Neural cell (in vitro differentiated cells): ENCODE data around the gene RPL7A. TPM values are rescaled to one million over a fixed set of nuclear protein-coding genes. Genes with fewer than 3 reads are reported as not detected.
A peak's percentile ranks its signal among the peaks of the same experiment; 100 is the strongest.

Experiments used
- H2AFZ ChIP-seq: fragments of 200-600, 300-800 bp; sonication (generic), shearing (Covaris generic); 2 replicates; pipeline ENCODE4 v1.6.0; 2014; ENCODE audit warnings: low read depth, mild to moderate bottlenecking, antibody characterized with exemption, low read length, moderate library complexity
- H3F3A ChIP-seq: fragments of 200-600 bp; shearing (Covaris generic); 2 replicates; pipeline ENCODE4 v1.6.1; 2016; ENCODE audit warnings: mild to moderate bottlenecking, moderate library complexity, mixed read lengths, antibody characterized with exemption, low read length; ENCODE audit not compliant: insufficient read depth, poor library complexity, severe bottlenecking
- H3K27ac ChIP-seq: fragments of 200-600, 300-800 bp; sonication (generic), shearing (Covaris generic); 2 replicates; pipeline ENCODE4 v1.5.1; 2014; ENCODE audit warnings: mild to moderate bottlenecking, low read length, moderate library complexity
- H3K27me3 ChIP-seq: fragments of 300-800, 200-600 bp; sonication (generic), shearing (Covaris generic); 2 replicates; pipeline ENCODE4 v1.6.0; 2014; ENCODE audit warnings: mild to moderate bottlenecking, low read depth, low read length, moderate library complexity; ENCODE audit not compliant: insufficient read depth
- H3K36me3 ChIP-seq: fragments of 300-800, 200-600 bp; sonication (generic), shearing (Covaris generic); 2 replicates; pipeline ENCODE4 v1.5.1; 2014; ENCODE audit warnings: mild to moderate bottlenecking, antibody characterized with exemption, low read length, moderate library complexity; ENCODE audit not compliant: insufficient read depth
- H3K4me2 ChIP-seq: fragments of 300-800, 200-600 bp; sonication (generic), shearing (Covaris generic); 2 replicates; pipeline ENCODE4 v1.6.0; 2014; ENCODE audit warnings: mild to moderate bottlenecking, low read length
- H3K4me3 ChIP-seq: fragments of 300-800, 200-600 bp; sonication (generic), shearing (Covaris generic); 2 replicates; pipeline ENCODE4 v1.5.1; 2014; ENCODE audit warnings: mild to moderate bottlenecking, low read length, moderate library complexity
- H3K79me2 ChIP-seq: fragments of 200-600 bp; shearing (Covaris generic); replicated peaks from 2 replicates; pipeline ENCODE4 v1.6.0; 2014; ENCODE audit warnings: mild to moderate bottlenecking, low read length, moderate library complexity; ENCODE audit not compliant: insufficient read depth
- H3K9ac ChIP-seq: fragments of 300-800, 200-600 bp; sonication (generic), shearing (Covaris generic); 2 replicates; pipeline ENCODE4 v1.6.1; 2016; ENCODE audit warnings: mild to moderate bottlenecking, low read length, mixed read lengths
- H3K9me2 ChIP-seq: fragments of 200-600 bp; shearing (Covaris generic); 2 replicates; pipeline ENCODE4 v1.6.1; 2016; ENCODE audit warnings: mild to moderate bottlenecking, low read length, mixed read lengths; ENCODE audit not compliant: insufficient read depth
- H3K9me3 ChIP-seq: fragments of 200-600, 300-800 bp; sonication (generic), shearing (Covaris generic); 2 replicates; pipeline ENCODE4 v1.6.1; 2016; ENCODE audit warnings: mild to moderate bottlenecking, mixed run types, low read length, moderate library complexity, mixed read lengths
- H4K20me1 ChIP-seq: fragments of 200-600 bp; shearing (Covaris generic); 2 replicates; pipeline ENCODE4 v1.6.1; 2016; ENCODE audit warnings: mild to moderate bottlenecking, mixed run types; ENCODE audit not compliant: insufficient read depth
- CTCF ChIP-seq: fragments of 450-650 bp; IDR thresholded peaks from 2 replicates; pipeline ENCODE4 v1.5.1; 2014; ENCODE audit warnings: antibody characterized with exemption, mild to moderate bottlenecking, moderate library complexity; ENCODE audit not compliant: poor library complexity, severe bottlenecking
- EP300 ChIP-seq: fragments of 450-650 bp; conservative IDR thresholded peaks from 2 replicates; pipeline ENCODE4 v1.6.1; 2014; ENCODE audit warnings: antibody characterized with exemption, mild to moderate bottlenecking, moderate library complexity; ENCODE audit not compliant: poor library complexity, severe bottlenecking
- EZH2 ChIP-seq: fragments of 200-600, 300-800 bp; shearing (Covaris generic), sonication (generic); IDR thresholded peaks from 2 replicates; pipeline ENCODE4 v1.6.1; 2014; ENCODE audit warnings: antibody characterized with exemption, low read length, borderline replicate concordance, mild to moderate bottlenecking; ENCODE audit not compliant: insufficient read depth, poor library complexity, severe bottlenecking
- MXI1 ChIP-seq: fragments of 450-650 bp; conservative IDR thresholded peaks from 2 replicates; pipeline ENCODE4 v1.6.1; 2014; ENCODE audit warnings: antibody characterized with exemption, mild to moderate bottlenecking; ENCODE audit not compliant: poor library complexity, severe bottlenecking
- POLR2AphosphoS5 ChIP-seq: IDR thresholded peaks from 2 replicates; pipeline ENCODE4 v1.6.1; 2012
- RAD21 ChIP-seq: fragments of 450-650 bp; conservative IDR thresholded peaks from 2 replicates; pipeline ENCODE4 v1.6.1; 2014; ENCODE audit warnings: antibody characterized with exemption, mild to moderate bottlenecking, moderate library complexity
- REST ChIP-seq: IDR thresholded peaks from 2 replicates; pipeline ENCODE4 v1.6.1; 2012; ENCODE audit warnings: borderline replicate concordance
- SMC3 ChIP-seq: fragments of 450-650 bp; conservative IDR thresholded peaks from 2 replicates; pipeline ENCODE4 v1.6.1; 2014; ENCODE audit warnings: antibody characterized with exemption, mild to moderate bottlenecking, moderate library complexity; ENCODE audit not compliant: poor library complexity
- TAF1 ChIP-seq: IDR thresholded peaks from 2 replicates; pipeline ENCODE4 v1.6.1; 2012; ENCODE audit warnings: low read depth
- polyA plus RNA-seq: library from polyadenylated mRNA; depleted of rRNA; stranded (reverse); fragments of >200 nt; gene quantifications from 2 replicates; pipeline ENCODE4 v1.2.3, GENCODE V29; 2014

RPL7A gene
- polyA plus RNA-seq, 1 donor from 2014 or later: 1,987 TPM

GRCh38 chr9:133374612-133375115, 26.6 kb downstream of the RPL7A start:
- peak overlapping the region; percentile 99 for H3K4me2 ChIP-seq
- no peaks in the 10 kb centered on the region for H3K9me3 ChIP-seq
- H3K9me2 ChIP-seq: no peaks in the 10 kb centered on the region
- H3K27ac ChIP-seq: no peak overlapping the region
- H3K79me2 ChIP-seq: peaks cover 46% of the 10 kb centered on the region
- H3K4me3 ChIP-seq: peak overlapping the region; percentile 91
- H3K9ac ChIP-seq: peak overlapping the region; percentile 84
- TF ChIP-seq EZH2: no peak
- no peak for TF ChIP-seq RAD21
- TF ChIP-seq EP300: no peak
- no peak for TF ChIP-seq CTCF
- TF ChIP-seq SMC3: no peak
- no peak for TF ChIP-seq REST
- TF ChIP-seq MXI1: no peak
- no peak for TF ChIP-seq POLR2AphosphoS5
- no peak for TF ChIP-seq TAF1
- no peak overlapping the region for H2AFZ ChIP-seq
- no peaks in the 10 kb centered on the region for H3F3A ChIP-seq
- H4K20me1 ChIP-seq: no peaks in the 10 kb centered on the region
- no peaks in the 10 kb centered on the region for H3K36me3 ChIP-seq
- H3K27me3 ChIP-seq: no peaks in the 10 kb centered on the region

GRCh38 chr9:133375116-133375723, 27.2 kb downstream of the RPL7A start:
- Histone ChIP-seq H2AFZ (no peak overlapping the region), H3K4me2 (peak overlapping the region; percentile 99), H3K4me3 (peak overlapping the region; percentile 91), H3K27ac (peak overlapping the region; percentile 49), H3K36me3 (no peaks in the 10 kb centered on the region), H3K9me3 (no peaks in the 10 kb centered on the region), H3K9ac (peak overlapping the region; percentile 84), H3K9me2 (no peaks in the 10 kb centered on the region), H4K20me1 (no peaks in the 10 kb centered on the region), H3F3A (no peaks in the 10 kb centered on the region), H3K27me3 (no peaks in the 10 kb centered on the region), H3K79me2 (peaks cover 41% of the 10 kb centered on the region)
- TF ChIP-seq SMC3: no peak
- TF ChIP-seq TAF1: no peak
- peak; percentile 29 for TF ChIP-seq CTCF
- no peak for TF ChIP-seq REST
- no peak for TF ChIP-seq MXI1
